K562 (cell line): ENCODE results near the gene LPIN2. TPM values are rescaled to one million over a fixed set of nuclear protein-coding genes. Genes with fewer than 3 reads are reported as not detected.

Experiments used
- ATAC-seq: fragments of 200-7000 bp; cut with Tn5 transposase; 3 replicates; pipeline ENCODE4 v1.9.1; 2020; ENCODE audit warnings: moderate library complexity
- BruUV-seq: library from RNA; stranded (reverse); fragments of 400-500 nt; replicated peaks from 2 replicates; lab custom pipeline; 2021; lab: Mats Ljungman, UMichigan
- CTCF ChIA-PET: fragments of 300-600 bp; formaldehyde crosslinking; extraction: SDS; loops from one replicate; lab custom pipeline; 2021; ENCODE audit warnings: low intra/inter-chr PET ratio; lab: Yijun Ruan, JAX
- POLR2A ChIA-PET: fragments of 300-600, 350-650 bp; sonication (Branson Sonifier 250); formaldehyde crosslinking; extraction: SDS; loops from one replicate; lab custom pipeline; 2021; ENCODE audit warnings: antibody characterized with exemption, inconsistent platforms; lab: Yijun Ruan, JAX
- DNase-seq, 4 experiments: peaks; one replicate each; pipeline versions ENCODE4 v3.0.0 to v3.0.0-alpha.2; 2011 to 2018; ENCODE audit warnings: low spot score in 3 of 4, mixed read lengths in 3 of 4; ENCODE audit errors: extremely low read depth in 1 of 4
- FAIRE-seq: peaks from 2 replicates; lab custom pipeline; 2011; peaks lifted over from hg19 to GRCh38; lab: Jason Lieb, UNC
- H2AFZ ChIP-seq: 2 replicates; pipeline ENCODE4 v1.6.0; 2011; ENCODE audit warnings: low read depth, low read length, control low read depth, inconsistent platforms
- H3K27ac ChIP-seq: fragments of 200-600 bp; 3 replicates; pipeline ENCODE4 v1.8.0; 2011; ENCODE audit warnings: low read depth, mild to moderate bottlenecking, control low read depth, inconsistent platforms, low read length, moderate library complexity, mixed read lengths; ENCODE audit errors: extremely low read depth
- H3K27me3 ChIP-seq, 2 experiments: fragments of 300-600 bp in 1 of 2; 2 replicates in 1 of 2; 3 replicates in 1 of 2; pipeline versions ENCODE4 v1.6.0 to v1.8.0; 2011; ENCODE audit warnings: inconsistent platforms in 2 of 2, low read length in 2 of 2, mild to moderate bottlenecking in 1 of 2, mixed read lengths in 1 of 2, moderate library complexity in 1 of 2; ENCODE audit not compliant: control insufficient read depth in 2 of 2, insufficient read depth in 2 of 2
- H3K36me3 ChIP-seq: fragments of 300-600 bp; 3 replicates; pipeline ENCODE4 v1.8.0; 2011; ENCODE audit warnings: mild to moderate bottlenecking, low read length, inconsistent platforms; ENCODE audit not compliant: control insufficient read depth, insufficient read depth
- H3K4me1 ChIP-seq, 2 experiments: fragments of 200-600 bp in 1 of 2; replicated peaks in 1 of 2; 2 replicates in 1 of 2; 3 replicates in 1 of 2; pipeline versions ENCODE4 v1.5.1 to v1.8.0; 2011; ENCODE audit warnings: inconsistent platforms in 2 of 2, low read length in 2 of 2, mild to moderate bottlenecking in 1 of 2, mixed read lengths in 1 of 2, moderate library complexity in 1 of 2; ENCODE audit not compliant: control insufficient read depth in 2 of 2, insufficient read depth in 2 of 2
- H3K4me2 ChIP-seq: 2 replicates; pipeline ENCODE4 v1.6.1; 2011; ENCODE audit warnings: low read length, control low read depth, inconsistent platforms, mixed read lengths; ENCODE audit not compliant: insufficient read depth
- H3K4me3 ChIP-seq: fragments of 200-600 bp; sonication (generic), shearing (Covaris generic); 2 replicates; pipeline ENCODE4 v1.5.1; 2016; ENCODE audit warnings: control low read depth, inconsistent platforms
- H3K79me2 ChIP-seq: fragments of 200-600 bp; 3 replicates; pipeline ENCODE4 v1.8.0; 2011; ENCODE audit warnings: low read length, inconsistent platforms; ENCODE audit not compliant: control insufficient read depth, insufficient read depth
- H3K9ac ChIP-seq, 2 experiments: 2 replicates each; pipeline versions ENCODE4 v1.6.0 to v1.6.1; 2011; ENCODE audit warnings: low read depth in 2 of 2, low read length in 2 of 2, control low read depth in 1 of 2, inconsistent platforms in 1 of 2, mild to moderate bottlenecking in 1 of 2, mixed read lengths in 1 of 2; ENCODE audit not compliant: insufficient read depth in 1 of 2
- H3K9me1 ChIP-seq: one replicate; pipeline ENCODE4 v1.6.0; 2011; ENCODE audit warnings: inconsistent platforms, mild to moderate bottlenecking, low read length, moderate library complexity; ENCODE audit not compliant: control insufficient read depth, insufficient read depth
- H3K9me3 ChIP-seq: replicated peaks from 2 replicates; pipeline ENCODE4 v1.5.1; 2011; ENCODE audit warnings: low read depth, low read length, inconsistent platforms; ENCODE audit not compliant: control insufficient read depth, insufficient read depth
- H4K20me1 ChIP-seq: replicated peaks from 2 replicates; pipeline ENCODE4 v1.6.1; 2011; ENCODE audit warnings: low read length, inconsistent platforms, mixed read lengths; ENCODE audit not compliant: control insufficient read depth, insufficient read depth
- CHD7 ChIP-seq: fragments of 200-600 bp; sonication (generic); IDR thresholded peaks from one replicate; pipeline ENCODE4 v1.6.1; 2012; ENCODE audit warnings: mild to moderate bottlenecking, low read depth, low read length, inconsistent platforms
- ERF ChIP-seq: fragments of 450-650 bp; formaldehyde crosslinking; IDR thresholded peaks from 2 replicates; pipeline ENCODE4 v1.4.0; 2020; ENCODE audit warnings: mild to moderate bottlenecking, mixed read lengths
- GABPB1 ChIP-seq: sonication (generic); formaldehyde crosslinking; IDR thresholded peaks from 2 replicates; pipeline ENCODE4 v1.8.0; 2022; ENCODE audit warnings: mild to moderate bottlenecking, missing genetic modification reagents
- HINFP ChIP-seq: fragments of 450-650 bp; conservative IDR thresholded peaks from 2 replicates; pipeline ENCODE4 v1.6.1; 2016; ENCODE audit warnings: missing genetic modification characterization, low read depth, mild to moderate bottlenecking, control low read depth, missing compliant biosample characterization
- KDM1A ChIP-seq, 2 experiments: fragments of 450-650 bp; IDR thresholded peaks; 2 replicates each; pipeline ENCODE4 v1.6.1; 2016; ENCODE audit warnings: mild to moderate bottlenecking in 2 of 2
- NEUROD1 ChIP-seq: fragments of 150-350 bp; IDR thresholded peaks from 2 replicates; pipeline ENCODE4 v1.6.1; 2014; ENCODE audit warnings: borderline replicate concordance, low read length, low read depth; ENCODE audit not compliant: partially characterized antibody
- WGBS: fragments of 100-300 bp; shearing (Covaris generic); methylation state at CpG from one replicate; pipeline ENCODE4 v1.1.6; 2016; ENCODE audit warnings: low coverage, mixed read lengths; ENCODE audit not compliant: insufficient coverage; ENCODE audit errors: missing lambda C conversion rate; 5-methylcytosine and 5-hydroxymethylcytosine counted together
- in situ Hi-C: fragments of 300-500 bp; cut with MboI; formaldehyde crosslinking; loops from 4 replicates; pipeline ENCODE4 v1.15.0; 2018; ENCODE audit warnings: inconsistent platforms, mixed read lengths
- intact Hi-C: fragments of 100-400 bp; cut with micrococcal nuclease; formaldehyde crosslinking; loops from 2 replicates; pipeline ENCODE4 v1.14.2; 2022
- polyA plus RNA-seq, 8 experiments: library from polyadenylated mRNA; depleted of rRNA in 4 of 8; stranded (reverse) in 5 of 8; unstranded in 3 of 8; fragments of >200 nt; fragmentation: Nextera tagmentation in 2 of 8; fragmentation: Illumina TruSeq in 1 of 8; extraction: Ambion mirVana in 2 of 8; extraction: Trizol in 1 of 8; gene quantifications; 2 replicates each; pipeline versions ENCODE4 v1.2.1 to v1.2.3, GENCODE V29; 2011 to 2014; ENCODE audit warnings: inconsistent platforms in 1 of 8, missing spikeins in 1 of 8
- total RNA-seq, 7 experiments: library from RNA; depleted of rRNA in 6 of 7; stranded (reverse); fragments of >200 nt in 6 of 7; fragmentation: Illumina TruSeq in 2 of 7; extraction: Trizol in 2 of 7; gene quantifications; 2 replicates each; pipeline versions ENCODE4 v1.2.1 to v1.2.3, GENCODE V29; 2011 to 2021; ENCODE audit warnings: low replicate concordance in 1 of 7
- TF ChIP-seq, protein P1 (sequence below): conservative IDR thresholded peaks from 2 replicates; pipeline ENCODE4 v1.6.1; 2011; ENCODE audit warnings: low read depth, mild to moderate bottlenecking, low read length; ENCODE audit not compliant: control insufficient read depth

LPIN2 gene
- total and polyA plus RNA-seq, 9 of the 15 experiments (the other 6 are each of a cell fraction or from before 2014, with no cell fraction given) = 5.2 to 34.8 (median 24.6) TPM

- H3K36me3 ChIP-seq = peaks cover 3% of the 10 kb centered on the region; the same call in 1 of the 3 replicates
- no peaks in the 10 kb centered on the region for H3K27me3 ChIP-seq
- FAIRE-seq (no peak), ATAC-seq (no peak), DNase-seq (no peak)
- 83% methylated on average over 3 of the region's 3 CpGs for WGBS
- no peak overlapping the region for H3K4me2 ChIP-seq
- no peak overlapping the region for H3K4me3 ChIP-seq
- CTCF ChIA-PET = interaction anchor here (0.6 kb wide), 1 partner anchor 380 kb away, joined by 3 read pairs; no protein-coding TSS in a partner anchor
- no TSS peak for BruUV-seq
- peaks cover 19% of the 10 kb centered on the region for H4K20me1 ChIP-seq
- in situ Hi-C loops (no loop called here), intact Hi-C loops (no loop called here)
- H3K9ac ChIP-seq = no peak overlapping the region
- H3K9me3 ChIP-seq = no peaks in the 10 kb centered on the region
- POLR2A ChIA-PET = interaction anchor here (0.7 kb wide), 1 partner anchor 157 kb away, joined by 3 read pairs; no protein-coding TSS in a partner anchor
- no peak overlapping the region for H3K27ac ChIP-seq
- peaks cover 4% of the 10 kb centered on the region for H3K9me1 ChIP-seq
- peaks cover 6 to 47% of the 10 kb centered on the region in 2 experiments; a peak in 4 of 5 replicates for H3K4me1 ChIP-seq
- H3K79me2 ChIP-seq = peaks cover 89% of the 10 kb centered on the region
- no peak overlapping the region for H2AFZ ChIP-seq
- TF ChIP-seq HINFP (no peak), ERF (no peak), GABPB1 (CRISPR knock-in tag) (no peak), NEUROD1 (no peak), CHD7 (no peak), KDM1A (IDR thresholded peaks at IDR 0.05) (no peak)
- TF ChIP-seq, protein P1, sequence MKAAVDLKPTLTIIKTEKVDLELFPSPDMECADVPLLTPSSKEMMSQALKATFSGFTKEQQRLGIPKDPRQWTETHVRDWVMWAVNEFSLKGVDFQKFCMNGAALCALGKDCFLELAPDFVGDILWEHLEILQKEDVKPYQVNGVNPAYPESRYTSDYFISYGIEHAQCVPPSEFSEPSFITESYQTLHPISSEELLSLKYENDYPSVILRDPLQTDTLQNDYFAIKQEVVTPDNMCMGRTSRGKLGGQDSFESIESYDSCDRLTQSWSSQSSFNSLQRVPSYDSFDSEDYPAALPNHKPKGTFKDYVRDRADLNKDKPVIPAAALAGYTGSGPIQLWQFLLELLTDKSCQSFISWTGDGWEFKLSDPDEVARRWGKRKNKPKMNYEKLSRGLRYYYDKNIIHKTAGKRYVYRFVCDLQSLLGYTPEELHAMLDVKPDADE = no peak
Observed at GRCh38 chr18:2974731-2975130, 38.2 kb downstream of the LPIN2 start.
